Ishikawa (cell line): Measurements from ENCODE around the gene EFCAB13.
A peak's percentile ranks its signal among the peaks of the same experiment; 100 is the strongest.

Experiments
- CEBPB ChIP-seq: IDR thresholded peaks from 2 replicates; pipeline ENCODE4 v1.6.1; 2012
- CREB1 ChIP-seq: IDR thresholded peaks from 2 replicates; pipeline ENCODE4 v1.6.1; 2012; ENCODE audit warnings: low read depth
- EGR1 ChIP-seq: IDR thresholded peaks from 2 replicates; pipeline ENCODE4 v1.6.1; 2012
- EP300 ChIP-seq: IDR thresholded peaks from 2 replicates; pipeline ENCODE4 v1.6.1; 2012; ENCODE audit warnings: borderline replicate concordance
- FOXM1 ChIP-seq: IDR thresholded peaks from 2 replicates; pipeline ENCODE4 v1.6.1; 2012; ENCODE audit warnings: low read depth, borderline replicate concordance
- NFIC ChIP-seq: IDR thresholded peaks from 2 replicates; pipeline ENCODE4 v1.6.1; 2012
- RAD21 ChIP-seq: IDR thresholded peaks from 2 replicates; pipeline ENCODE4 v1.6.1; 2012; ENCODE audit warnings: low read depth
- TAF1 ChIP-seq: IDR thresholded peaks from 2 replicates; pipeline ENCODE4 v1.6.1; 2012; ENCODE audit warnings: low read depth, mild to moderate bottlenecking
- TCF12 ChIP-seq: IDR thresholded peaks from 2 replicates; pipeline ENCODE4 v1.6.1; 2012; ENCODE audit warnings: low read depth
- TEAD4 ChIP-seq: IDR thresholded peaks from 2 replicates; pipeline ENCODE4 v1.6.1; 2012
- YY1 ChIP-seq: IDR thresholded peaks from 2 replicates; pipeline ENCODE4 v1.6.1; 2012; ENCODE audit warnings: low read depth
- ZBTB7A ChIP-seq: IDR thresholded peaks from 2 replicates; pipeline ENCODE4 v1.6.1; 2012; ENCODE audit warnings: low read depth
- TF ChIP-seq, protein P1 (sequence below): IDR thresholded peaks from 2 replicates; pipeline ENCODE4 v1.6.1; 2012; ENCODE audit warnings: low read depth, mild to moderate bottlenecking
- TF ChIP-seq, protein P2 (sequence below): IDR thresholded peaks from 2 replicates; pipeline ENCODE4 v1.6.1; 2012
- TF ChIP-seq, protein P3 (sequence below): IDR thresholded peaks from 2 replicates; pipeline ENCODE4 v1.6.1; 2012

EFCAB13 gene

GRCh38 chr17:47367257-47367656 lies 43.5 kb downstream of the EFCAB13 start:
- TF ChIP-seq TEAD4 = no peak
- TF ChIP-seq CREB1 = no peak
- no peak for TF ChIP-seq FOXM1
- TF ChIP-seq, protein P1, sequence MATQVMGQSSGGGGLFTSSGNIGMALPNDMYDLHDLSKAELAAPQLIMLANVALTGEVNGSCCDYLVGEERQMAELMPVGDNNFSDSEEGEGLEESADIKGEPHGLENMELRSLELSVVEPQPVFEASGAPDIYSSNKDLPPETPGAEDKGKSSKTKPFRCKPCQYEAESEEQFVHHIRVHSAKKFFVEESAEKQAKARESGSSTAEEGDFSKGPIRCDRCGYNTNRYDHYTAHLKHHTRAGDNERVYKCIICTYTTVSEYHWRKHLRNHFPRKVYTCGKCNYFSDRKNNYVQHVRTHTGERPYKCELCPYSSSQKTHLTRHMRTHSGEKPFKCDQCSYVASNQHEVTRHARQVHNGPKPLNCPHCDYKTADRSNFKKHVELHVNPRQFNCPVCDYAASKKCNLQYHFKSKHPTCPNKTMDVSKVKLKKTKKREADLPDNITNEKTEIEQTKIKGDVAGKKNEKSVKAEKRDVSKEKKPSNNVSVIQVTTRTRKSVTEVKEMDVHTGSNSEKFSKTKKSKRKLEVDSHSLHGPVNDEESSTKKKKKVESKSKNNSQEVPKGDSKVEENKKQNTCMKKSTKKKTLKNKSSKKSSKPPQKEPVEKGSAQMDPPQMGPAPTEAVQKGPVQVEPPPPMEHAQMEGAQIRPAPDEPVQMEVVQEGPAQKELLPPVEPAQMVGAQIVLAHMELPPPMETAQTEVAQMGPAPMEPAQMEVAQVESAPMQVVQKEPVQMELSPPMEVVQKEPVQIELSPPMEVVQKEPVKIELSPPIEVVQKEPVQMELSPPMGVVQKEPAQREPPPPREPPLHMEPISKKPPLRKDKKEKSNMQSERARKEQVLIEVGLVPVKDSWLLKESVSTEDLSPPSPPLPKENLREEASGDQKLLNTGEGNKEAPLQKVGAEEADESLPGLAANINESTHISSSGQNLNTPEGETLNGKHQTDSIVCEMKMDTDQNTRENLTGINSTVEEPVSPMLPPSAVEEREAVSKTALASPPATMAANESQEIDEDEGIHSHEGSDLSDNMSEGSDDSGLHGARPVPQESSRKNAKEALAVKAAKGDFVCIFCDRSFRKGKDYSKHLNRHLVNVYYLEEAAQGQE = no peak
- TF ChIP-seq EGR1 = no peak
- TF ChIP-seq, protein P2, sequence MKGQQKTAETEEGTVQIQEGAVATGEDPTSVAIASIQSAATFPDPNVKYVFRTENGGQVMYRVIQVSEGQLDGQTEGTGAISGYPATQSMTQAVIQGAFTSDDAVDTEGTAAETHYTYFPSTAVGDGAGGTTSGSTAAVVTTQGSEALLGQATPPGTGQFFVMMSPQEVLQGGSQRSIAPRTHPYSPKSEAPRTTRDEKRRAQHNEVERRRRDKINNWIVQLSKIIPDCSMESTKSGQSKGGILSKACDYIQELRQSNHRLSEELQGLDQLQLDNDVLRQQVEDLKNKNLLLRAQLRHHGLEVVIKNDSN = no peak
- TF ChIP-seq TAF1 = no peak
- TF ChIP-seq EP300 = no peak
- TF ChIP-seq, protein P3, sequence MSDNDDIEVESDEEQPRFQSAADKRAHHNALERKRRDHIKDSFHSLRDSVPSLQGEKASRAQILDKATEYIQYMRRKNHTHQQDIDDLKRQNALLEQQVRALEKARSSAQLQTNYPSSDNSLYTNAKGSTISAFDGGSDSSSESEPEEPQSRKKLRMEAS = no peak
- no peak for TF ChIP-seq YY1
- no peak for TF ChIP-seq RAD21
- TF ChIP-seq CEBPB = no peak
- no peak for TF ChIP-seq TCF12
- TF ChIP-seq NFIC = no peak

DNA sequence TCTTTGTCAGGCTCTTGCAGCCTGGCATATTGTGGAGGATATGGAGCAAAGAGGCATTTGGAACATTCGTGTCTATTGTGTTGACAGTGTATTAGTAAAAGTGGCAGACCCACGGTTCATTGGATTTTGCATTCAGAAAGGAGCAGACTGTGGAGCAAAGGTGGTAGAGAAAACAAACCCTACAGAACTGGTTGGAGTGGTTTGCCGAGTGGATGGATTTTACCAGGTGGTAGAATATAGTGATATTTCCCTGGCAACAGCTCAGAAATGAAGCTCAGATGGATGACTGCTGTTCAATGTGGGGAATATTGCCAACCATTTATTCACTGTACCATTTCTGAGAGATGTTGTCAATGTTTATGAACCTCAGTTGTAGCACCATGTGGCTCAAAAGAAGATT lies 44.5 kb downstream of the EFCAB13 start:
- TF ChIP-seq FOXM1 (peak; percentile 48; the same call in 1 of the 2 replicates), TCF12 (peak; percentile 86), RAD21 (peak; percentile 14; the same call in 1 of the 2 replicates), EGR1 (no peak), YY1 (no peak), ZBTB7A (no peak), TAF1 (no peak), CEBPB (no peak), EP300 (peak; percentile 72; the same call in 1 of the 2 replicates), CREB1 (no peak), TEAD4 (peak; percentile 66), NFIC (peak; percentile 76)
- TF ChIP-seq, protein P1 = no peak
- TF ChIP-seq, protein P3 = peak; percentile 23; the same call in 1 of the 2 replicates
- TF ChIP-seq, protein P2 = peak; percentile 18; the same call in 1 of the 2 replicates

GRCh38 chr17:47370899-47371298 lies 47.1 kb downstream of the EFCAB13 start:
- peak; percentile 60; the same call in 1 of the 2 replicates for TF ChIP-seq TEAD4
- peak; percentile 80 for TF ChIP-seq NFIC

GRCh38 chr17:47373002-47373401 lies 49.2 kb downstream of the EFCAB13 start:
- TF ChIP-seq TAF1 = no peak
- TF ChIP-seq FOXM1 = no peak
- no peak for TF ChIP-seq ZBTB7A

DNA sequence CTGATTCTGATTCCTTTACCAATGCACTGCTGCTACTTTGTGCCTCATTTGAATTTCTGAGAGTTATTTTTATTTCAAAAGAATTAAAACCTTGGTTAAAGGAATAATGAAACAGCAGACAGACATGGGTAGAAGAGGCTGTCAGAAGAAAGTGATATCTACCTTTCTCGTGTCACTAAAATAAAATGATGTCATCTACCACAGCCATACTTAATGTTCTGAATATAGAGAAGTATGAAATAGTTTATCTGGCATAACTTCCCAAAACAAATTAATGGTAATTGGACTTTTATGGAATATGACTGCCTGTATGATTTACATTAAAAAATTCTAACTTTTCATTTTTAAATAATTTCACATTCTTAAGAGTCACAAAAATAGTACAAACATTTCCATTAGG lies 52.5 kb downstream of the EFCAB13 start:
- no peak for TF ChIP-seq EGR1
- TF ChIP-seq, protein P1 = no peak
- TF ChIP-seq NFIC = no peak
- TF ChIP-seq ZBTB7A = no peak
- TF ChIP-seq TCF12 = no peak
- TF ChIP-seq, protein P3 = no peak
- TF ChIP-seq TEAD4 = no peak
- no peak for TF ChIP-seq TAF1
